GM19452 (cell line): ENCODE results near the gene CYBRD1.
"Not testable (repeated sequence)": the region's sequence is repeated elsewhere in the genome, so short reads cannot be mapped to it uniquely, and the experiment has no call there.

Experiments
- ATAC-seq: cut with Tn5 transposase; IDR thresholded peaks from one replicate; pipeline ENCODE4 v1.9.1; 2021; ENCODE audit not compliant: unreplicated experiment

CYBRD1 gene

DNA sequence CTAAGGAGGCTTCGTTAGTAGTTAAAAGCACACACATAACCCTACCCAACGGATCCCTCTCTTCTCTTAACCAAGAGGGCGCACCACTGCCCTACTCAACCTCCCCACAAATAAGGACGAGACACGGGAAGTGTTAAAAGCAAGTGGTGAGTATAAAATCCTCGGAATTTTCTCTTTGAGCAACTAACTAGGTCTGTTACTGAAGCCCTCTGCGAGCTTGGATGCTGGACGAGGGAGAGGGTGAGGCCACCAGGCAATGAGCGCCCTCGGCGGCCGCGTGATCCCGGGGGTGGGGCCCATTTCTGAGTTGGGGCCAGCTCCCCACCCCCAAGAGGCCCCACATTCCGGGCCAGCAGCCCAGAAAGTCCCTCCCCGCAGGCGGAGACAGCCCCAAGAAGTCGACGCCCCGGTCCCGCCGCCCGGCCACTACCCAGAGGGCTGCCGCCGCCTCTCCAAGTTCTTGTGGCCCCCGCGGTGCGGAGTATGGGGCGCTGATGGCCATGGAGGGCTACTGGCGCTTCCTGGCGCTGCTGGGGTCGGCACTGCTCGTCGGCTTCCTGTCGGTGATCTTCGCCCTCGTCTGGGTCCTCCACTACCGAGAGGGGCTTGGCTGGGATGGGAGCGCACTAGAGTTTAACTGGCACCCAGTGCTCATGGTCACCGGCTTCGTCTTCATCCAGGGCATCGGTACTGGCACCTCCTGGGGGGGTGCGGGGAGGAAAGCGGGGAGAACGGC lies at the start of gene CYBRD1:
TSS of gene CYBRD1 (plus strand) at position 423 of the 736 bp plus-strand sequence. CDS start at position 495, 72 bp downstream.
- no peak for ATAC-seq

GRCh38 chr2:171475979-171476378 lies 46.3 kb upstream of the CYBRD1 start:
- no peak for ATAC-seq

- ATAC-seq: no peak
Measured at GRCh38 chr2:171478345-171478744, 43.9 kb upstream of the CYBRD1 start.

GRCh38 chr2:171479154-171479814 lies 43.0 kb upstream of the CYBRD1 start:
- ATAC-seq: no peak

DNA sequence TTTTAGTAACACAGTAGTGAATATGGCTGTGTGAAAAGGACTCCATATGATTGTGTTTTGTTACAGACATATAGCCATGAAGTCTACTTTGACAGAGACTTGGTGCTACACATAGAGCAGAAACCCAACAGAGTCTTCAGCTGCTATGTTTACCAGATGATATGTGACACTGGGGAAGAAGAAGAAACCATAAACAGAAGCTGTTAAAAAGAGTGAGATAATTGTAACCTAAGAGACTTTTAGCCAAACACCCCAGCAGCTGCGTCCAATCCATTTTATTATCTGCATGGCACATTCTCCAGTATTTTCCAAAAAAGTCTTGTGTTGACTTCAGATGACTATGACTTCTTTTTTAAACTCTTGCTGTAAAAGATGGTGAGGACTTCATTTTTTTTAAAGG lies 41.4 kb upstream of the CYBRD1 start:
- ATAC-seq: no peak

DNA sequence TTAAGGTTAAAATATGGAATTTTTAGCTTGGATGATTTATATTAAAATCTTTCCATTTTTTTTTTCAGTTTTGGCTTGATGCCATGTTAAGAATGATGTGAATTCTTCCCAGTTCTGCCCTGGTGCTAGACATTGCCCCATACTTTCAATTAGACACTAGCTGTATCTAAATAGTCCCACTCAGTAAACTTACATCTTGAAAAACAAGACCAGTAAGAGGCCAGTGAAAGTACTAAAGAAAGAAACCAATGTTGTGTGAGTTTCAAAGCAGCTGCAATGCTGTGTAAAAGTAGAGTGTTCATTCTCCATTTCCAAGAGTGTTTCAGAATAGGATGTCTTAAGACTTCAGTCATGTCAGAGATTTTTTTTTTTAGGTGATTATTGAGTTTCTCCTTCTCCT lies 40.0 kb upstream of the CYBRD1 start:
- no peak for ATAC-seq

DNA sequence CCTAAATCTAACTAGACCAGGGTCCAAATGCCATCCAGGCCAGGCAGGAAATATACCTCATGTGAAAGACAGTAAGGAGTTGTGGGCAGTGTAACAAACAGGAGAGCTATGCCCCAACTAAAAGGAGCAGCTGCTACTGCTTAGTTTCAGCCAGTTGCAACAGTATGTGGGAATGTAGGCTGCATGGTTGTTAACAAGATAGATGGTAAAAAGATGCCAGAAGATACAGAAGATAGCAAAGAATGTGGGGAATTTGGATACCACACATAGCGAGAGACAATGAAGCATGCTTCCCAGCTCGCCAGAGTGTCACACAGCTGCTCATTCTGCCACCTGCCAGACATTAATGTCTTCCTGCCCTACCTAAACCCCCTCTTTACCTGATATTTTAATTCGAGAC lies 39.4 kb upstream of the CYBRD1 start:
- ATAC-seq: no peak

DNA sequence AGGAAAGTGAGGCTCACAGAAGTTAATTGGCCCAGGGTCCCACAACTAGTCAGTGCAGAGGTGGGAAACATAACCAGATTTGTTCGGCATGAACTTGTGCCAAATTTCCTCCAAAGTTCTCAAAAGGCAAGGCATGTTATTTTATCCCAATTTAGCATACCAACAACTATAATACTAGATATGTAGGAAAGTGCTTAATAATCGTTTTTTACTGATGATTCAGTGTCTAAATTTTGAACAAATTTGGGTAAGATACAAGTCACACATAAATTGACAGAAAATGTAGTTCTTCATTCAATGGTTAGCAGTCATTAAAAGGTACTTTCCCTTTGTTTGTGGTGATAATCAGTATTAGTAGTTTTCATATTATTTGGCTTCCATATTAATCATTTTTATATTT lies 38.5 kb upstream of the CYBRD1 start:
- ATAC-seq: no peak

DNA sequence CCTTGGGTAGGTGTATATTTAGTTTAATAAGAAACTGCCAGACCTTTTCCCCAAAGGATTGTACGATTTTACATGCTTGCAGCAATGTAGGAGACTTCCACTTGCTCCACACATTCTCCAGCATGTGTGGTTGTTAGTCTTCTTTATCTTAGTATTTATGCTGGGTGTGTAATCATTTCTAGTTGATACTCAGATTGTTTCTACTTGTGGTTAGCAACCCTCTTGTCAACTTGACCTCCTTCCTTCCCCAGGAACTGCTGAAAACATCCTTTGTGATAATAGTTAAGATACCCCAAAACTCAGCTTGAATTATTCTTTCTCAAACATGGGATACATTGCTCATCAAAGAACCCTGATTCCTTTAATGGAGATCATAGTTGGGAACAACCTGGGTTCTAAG lies 37.2 kb upstream of the CYBRD1 start:
- ATAC-seq: no peak

DNA sequence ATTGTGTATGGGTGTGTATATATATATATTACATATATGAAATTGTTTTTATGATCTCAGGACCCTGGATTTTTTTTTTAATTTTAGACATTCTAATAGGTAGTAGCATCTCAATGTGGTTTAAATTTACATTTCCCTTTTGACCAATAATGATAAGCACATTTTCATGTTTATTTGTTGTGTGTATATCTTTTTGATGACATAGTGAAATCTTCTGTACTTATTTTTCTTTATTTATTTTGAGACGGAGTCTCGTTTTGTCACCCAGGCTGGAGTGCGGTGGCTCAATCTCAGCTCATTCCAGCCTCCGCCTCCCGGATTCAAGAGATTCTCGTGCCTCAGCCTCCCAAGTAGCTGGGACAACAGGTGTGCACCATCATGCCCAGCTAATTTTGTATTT lies 35.1 kb upstream of the CYBRD1 start:
- ATAC-seq: no peak

DNA sequence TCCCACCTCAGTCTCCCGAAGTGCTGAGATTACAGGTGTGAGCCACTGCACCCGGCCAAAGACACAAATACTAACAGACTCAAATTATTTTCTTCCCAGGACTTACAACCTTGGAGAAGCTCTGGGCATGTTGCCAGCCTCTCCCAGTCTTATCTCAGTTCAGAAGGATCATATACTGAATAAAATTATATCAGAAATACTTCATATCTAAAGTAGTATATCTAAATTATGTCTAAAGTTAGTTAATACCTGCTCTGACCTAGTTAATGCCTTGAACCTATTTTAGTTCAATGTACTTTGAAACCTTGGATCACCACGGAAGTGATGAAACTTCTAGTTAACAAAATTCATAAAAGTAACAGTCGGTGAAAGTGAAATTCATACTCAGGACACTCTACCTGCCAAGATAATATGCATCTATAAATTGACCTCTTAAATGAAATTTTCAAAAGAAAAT lies 34.4 kb upstream of the CYBRD1 start:
- no peak for ATAC-seq

GRCh38 chr2:171490577-171490976 lies 31.7 kb upstream of the CYBRD1 start:
- no peak for ATAC-seq

DNA sequence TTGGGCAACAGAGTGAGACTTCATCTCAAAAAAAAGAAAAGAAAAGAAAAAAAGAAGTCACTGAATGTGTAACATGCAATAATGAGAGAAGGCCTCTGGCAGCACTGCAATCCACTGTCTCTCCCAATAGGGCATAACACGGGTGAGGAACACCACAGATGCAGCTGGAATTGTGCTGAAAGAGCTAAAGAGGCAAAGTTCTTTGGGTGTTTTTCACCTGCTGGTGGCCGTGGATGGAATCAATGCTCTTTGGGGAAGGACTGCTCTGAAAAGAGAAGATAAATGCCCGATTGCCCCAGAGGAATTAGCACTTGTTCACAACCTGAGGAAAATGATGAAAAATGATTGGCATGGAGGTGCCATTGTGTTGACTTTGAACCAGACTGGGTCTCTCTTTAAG lies 31.0 kb upstream of the CYBRD1 start:
- ATAC-seq: no peak

GRCh38 chr2:171492664-171493063 lies 29.6 kb upstream of the CYBRD1 start:
- no peak for ATAC-seq

DNA sequence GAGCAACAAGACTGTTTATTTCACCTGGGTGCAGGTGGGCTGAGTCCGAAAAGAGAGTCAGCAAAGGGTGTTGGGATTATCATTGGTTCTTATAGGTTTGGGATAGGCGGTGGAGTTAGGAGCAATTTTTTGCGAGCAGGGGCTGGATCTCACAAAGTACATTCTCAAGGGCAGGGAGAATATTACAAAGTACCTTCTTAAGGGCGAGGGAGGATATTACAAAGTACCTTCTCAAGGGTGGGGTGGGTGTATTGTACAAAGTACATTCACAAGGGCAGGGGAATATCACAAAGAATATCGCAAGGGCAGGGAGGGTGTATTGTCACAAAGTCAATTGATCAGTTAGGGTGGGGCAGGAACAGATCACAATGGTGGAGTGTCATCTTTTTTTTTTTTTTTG lies 24.6 kb upstream of the CYBRD1 start:
- not testable (repeated sequence) for ATAC-seq

GRCh38 chr2:171505374-171505773 lies 16.9 kb upstream of the CYBRD1 start:
- ATAC-seq: no peak

- peak; percentile 50 for ATAC-seq
Measured at GRCh38 chr2:171509945-171510731, 12.1 kb upstream of the CYBRD1 start.

- no peak for ATAC-seq
Measured at GRCh38 chr2:171512014-171512413, 10.3 kb upstream of the CYBRD1 start.

DNA sequence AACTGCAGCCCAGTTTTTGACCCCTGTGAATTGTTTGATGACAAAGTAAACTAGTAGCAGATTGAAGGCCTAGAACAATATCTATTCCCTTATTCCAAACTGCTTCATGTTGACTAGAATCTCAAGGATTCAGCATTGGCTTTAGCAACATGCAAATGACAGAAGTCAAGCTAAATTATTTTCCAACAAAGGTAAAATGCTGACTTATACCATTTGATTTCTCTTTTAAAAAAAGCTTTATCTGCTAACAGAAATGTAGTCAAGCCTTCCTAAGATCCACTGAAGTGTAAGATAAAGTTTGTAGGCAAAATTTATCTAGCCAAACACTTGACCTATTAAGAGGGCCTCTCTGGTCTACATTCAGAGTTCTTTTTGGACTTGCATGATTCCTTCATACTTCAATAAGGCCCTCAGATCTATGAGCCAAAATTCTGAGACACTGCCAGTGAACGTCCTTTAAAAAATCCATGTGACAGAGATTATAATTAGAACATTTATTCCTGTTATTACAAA lies 9.5 kb upstream of the CYBRD1 start:
- ATAC-seq: no peak

DNA sequence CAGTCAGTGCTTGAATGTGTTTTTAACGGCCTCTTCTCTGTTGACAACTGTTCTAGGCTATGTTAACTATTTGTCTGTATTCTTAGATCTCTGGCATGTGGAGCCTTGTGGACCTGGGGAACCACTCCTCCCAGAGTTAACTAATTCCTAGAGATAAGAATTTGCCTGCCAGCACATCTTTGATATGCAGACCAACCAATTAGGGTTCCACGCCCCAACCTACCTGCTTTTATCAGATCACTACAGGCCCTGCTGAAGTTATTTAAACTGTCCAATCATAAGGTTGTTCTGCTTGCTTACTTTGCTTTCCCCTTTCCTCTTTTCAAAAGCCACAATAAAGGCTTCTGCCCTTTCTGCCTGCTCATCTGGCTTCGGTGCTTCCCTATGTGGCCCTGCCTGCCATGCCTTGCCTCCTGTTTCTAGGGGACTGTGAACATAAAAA lies 8.5 kb upstream of the CYBRD1 start:
- ATAC-seq: no peak

GRCh38 chr2:171514908-171515582 lies 7.2 kb upstream of the CYBRD1 start:
- no peak for ATAC-seq
